Lung (tissue), 12 donors: ENCODE measurements around the gene FBXL17. TPM values are rescaled to one million over a fixed set of nuclear protein-coding genes. Genes with fewer than 3 reads are reported as not detected.

Source experiments
- ATAC-seq: fragments of 200-7000 bp; cut with Tn5 transposase; one replicate; pipeline ENCODE4 v1.9.1; 2020; ENCODE audit warnings: moderate number of reproducible peaks; ENCODE audit not compliant: insufficient read depth, low FRiP score
- DNase-seq, 3 donors: peaks; one replicate each; pipeline ENCODE4 v3.0.0-alpha.2; 2013 to 2017
- H3K27ac ChIP-seq, 2 donors: one replicate each; pipeline ENCODE4 v1.5.1; 2013; ENCODE audit warnings: mild to moderate bottlenecking in 2 of 2, moderate library complexity in 2 of 2, control low read depth in 1 of 2, inconsistent platforms in 1 of 2, low read depth in 1 of 2, low read length in 1 of 2
- H3K27me3 ChIP-seq, 3 donors: one replicate each; pipeline ENCODE4 v1.5.1; 2013; ENCODE audit warnings: low read length in 2 of 3; ENCODE audit not compliant: control insufficient read depth in 3 of 3, insufficient read depth in 3 of 3
- H3K36me3 ChIP-seq, 4 donors: one replicate each; pipeline ENCODE4 v1.5.1; 2013; ENCODE audit warnings: low read length in 4 of 4, mild to moderate bottlenecking in 1 of 4, moderate library complexity in 1 of 4; ENCODE audit not compliant: control insufficient read depth in 4 of 4, insufficient read depth in 4 of 4
- H3K4me1 ChIP-seq, 5 donors: one replicate each; pipeline ENCODE4 v1.5.1; 2013; ENCODE audit warnings: low read length in 5 of 5, mild to moderate bottlenecking in 2 of 5, moderate library complexity in 1 of 5; ENCODE audit not compliant: control insufficient read depth in 5 of 5, insufficient read depth in 5 of 5
- H3K4me3 ChIP-seq: one replicate; pipeline ENCODE4 v1.5.1; 2013; ENCODE audit warnings: mild to moderate bottlenecking, control low read depth, moderate library complexity
- H3K9ac ChIP-seq, 2 donors: one replicate each; pipeline ENCODE4 v1.5.1; 2013; ENCODE audit warnings: low read length in 2 of 2, control low read depth in 1 of 2; ENCODE audit not compliant: insufficient read depth in 1 of 2
- H3K9me3 ChIP-seq, 4 donors: one replicate each; pipeline ENCODE4 v1.5.1; 2013; ENCODE audit warnings: low read length in 3 of 4, mild to moderate bottlenecking in 1 of 4, moderate library complexity in 1 of 4; ENCODE audit not compliant: control insufficient read depth in 4 of 4, insufficient read depth in 3 of 4
- CTCF ChIP-seq: IDR thresholded peaks from 2 replicates; pipeline ENCODE4 v1.5.1; 2012; ENCODE audit warnings: mild to moderate bottlenecking; ENCODE audit errors: control extremely low read depth, extremely low read depth
- WGBS, 2 donors: extraction: QIAGEN DNeasy Blood & Tissue Kit; methylation state at CpG; one replicate each; pipeline ENCODE4 v1.1.7; 2013; 5-methylcytosine and 5-hydroxymethylcytosine counted together
- polyA plus RNA-seq, 2 donors: library from polyadenylated mRNA; stranded (reverse); fragments of 200-250 nt; gene quantifications; one replicate each; pipeline ENCODE4 v1.2.1, GENCODE V29; 2013
- total RNA-seq, 2 donors: library from RNA; depleted of rRNA in 1 of 2; stranded (reverse); fragments of >200 nt in 1 of 2; gene quantifications; one replicate each; pipeline ENCODE4 v1.2.1, GENCODE V29; 2014 to 2021
- donor health status: control.
- donor health status: control.
- donor health status: Bipolar disorder and iron deficiency.
- donor health status: healthy.
- donor health status: DM: yes; HTN: yes; CAD: no.

The FBXL17 gene
- total and polyA plus RNA-seq, 4 donors: 4.0 to 23.9 (median 13.6) TPM

- no peak overlapping the region for H3K27ac ChIP-seq
- H3K4me1 ChIP-seq: peaks cover 0 to 5% (median 0%) of the 10 kb centered on the region in 5 donors
- no peak for DNase-seq
- H3K9ac ChIP-seq: no peak overlapping the region
- no peak overlapping the region for H3K4me3 ChIP-seq
- no peak for TF ChIP-seq CTCF
- no peaks in the 10 kb centered on the region for H3K9me3 ChIP-seq
- H3K36me3 ChIP-seq: no peaks in the 10 kb centered on the region
- H3K27me3 ChIP-seq: no peaks in the 10 kb centered on the region
- WGBS, 2 donors: 89 to 94% methylated on average over 4 of the region's 4 CpGs
- ATAC-seq: no peak
Observed at GRCh38 chr5:108144332-108144731, 237.6 kb downstream of the FBXL17 start.

GRCh38 chr5:108143581-108143980, 238.3 kb downstream of the FBXL17 start:
- no peak for DNase-seq
- no peak for TF ChIP-seq CTCF
- Histone ChIP-seq H3K27ac (no peak overlapping the region), H3K4me1 (peaks cover 0 to 6% (median 0%) of the 10 kb centered on the region in 5 donors), H3K9ac (no peak overlapping the region), H3K36me3 (no peaks in the 10 kb centered on the region), H3K9me3 (no peaks in the 10 kb centered on the region), H3K27me3 (no peaks in the 10 kb centered on the region), H3K4me3 (no peak overlapping the region)
- no peak for ATAC-seq

- H3K27me3 ChIP-seq: no peaks in the 10 kb centered on the region
- no peak overlapping the region for H3K9ac ChIP-seq
- H3K36me3 ChIP-seq: no peaks in the 10 kb centered on the region
- ATAC-seq (no peak), DNase-seq (no peak)
- no peak for TF ChIP-seq CTCF
- H3K9me3 ChIP-seq: no peaks in the 10 kb centered on the region
- peaks cover 0 to 9% (median 0%) of the 10 kb centered on the region in 5 donors for H3K4me1 ChIP-seq
- H3K27ac ChIP-seq: no peak overlapping the region
- 92 to 94% methylated on average over 2 of the region's 2 CpGs for WGBS, 2 donors
- H3K4me3 ChIP-seq: no peak overlapping the region
Observed at GRCh38 chr5:108141676-108142075, 240.2 kb downstream of the FBXL17 start.

GRCh38 chr5:108136493-108136892, 245.4 kb downstream of the FBXL17 start:
- H3K27ac ChIP-seq: no peak overlapping the region
- H3K4me1 ChIP-seq: peaks cover 0 to 9% (median 0%) of the 10 kb centered on the region in 5 donors
- no peaks in the 10 kb centered on the region for H3K36me3 ChIP-seq
- no peak for TF ChIP-seq CTCF
- no peak overlapping the region for H3K4me3 ChIP-seq
- H3K9ac ChIP-seq: no peak overlapping the region
- H3K9me3 ChIP-seq: no peaks in the 10 kb centered on the region
- ATAC-seq (no peak), DNase-seq (no peak)
- no peaks in the 10 kb centered on the region for H3K27me3 ChIP-seq
- 74 to 83% methylated on average over 2 of the region's 2 CpGs for WGBS, 2 donors
